Measurements from ENCODE around the gene EXOSC5. TPM values are rescaled to one million over a fixed set of nuclear protein-coding genes. Genes with fewer than 3 reads are reported as not detected.

Gene EXOSC5
- total and polyA plus RNA-seq, 7 experiments from 2014 or later, result 15.0 to 84.8 (median 22.1) TPM

DNA sequence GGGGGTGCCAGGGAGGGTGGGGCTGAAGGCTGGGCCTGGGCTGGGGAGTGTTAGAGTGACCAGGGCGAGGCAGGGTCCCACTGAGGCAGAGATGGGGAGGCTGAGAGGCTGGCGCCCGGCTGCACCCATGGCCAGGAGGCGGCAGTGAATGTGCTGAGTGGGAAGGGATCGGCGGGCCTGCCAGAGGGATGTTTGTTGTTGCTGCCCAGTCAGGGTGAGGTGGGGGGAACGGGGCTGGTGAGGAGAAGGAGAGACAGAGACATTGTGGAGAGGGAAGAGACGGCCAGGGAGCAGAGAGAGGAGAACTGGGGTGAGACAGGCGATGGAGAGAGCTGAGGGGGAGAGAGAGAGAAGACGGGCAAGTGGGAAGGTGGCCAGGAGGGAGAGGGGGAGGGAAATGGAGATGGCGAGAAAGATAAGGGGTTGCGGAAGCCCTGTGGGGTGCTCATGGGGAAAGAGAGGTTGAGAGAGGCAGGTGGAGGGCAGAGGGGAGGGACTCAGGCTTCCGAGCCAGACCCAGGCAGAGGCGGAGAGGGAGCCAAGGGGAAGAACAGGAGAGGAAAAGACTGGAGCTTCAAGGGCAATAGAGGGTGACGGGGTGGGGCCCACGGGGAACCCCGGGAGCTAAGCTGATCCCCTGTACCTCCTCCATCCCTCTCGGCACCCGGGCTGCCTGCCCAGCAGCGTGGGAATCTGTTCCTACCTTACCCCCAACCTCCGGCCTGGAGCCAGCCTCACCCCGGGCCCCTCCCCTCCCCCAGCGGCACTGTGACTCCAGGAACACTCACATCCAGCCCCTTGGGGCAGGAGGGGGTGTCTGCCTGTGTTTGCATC is 30.7 kb upstream of the EXOSC5 start:
- peaks cover 6 to 9% of the 10 kb centered on the region in 2 donors for H3K4me1 ChIP-seq (ENCODE audit: control insufficient read depth in 2 of 2, insufficient read depth in 2 of 2, low read length in 2 of 2)
- intact Hi-C loops (cut with micrococcal nuclease), result loop anchor here in 1 of 2 donors (1.0 kb wide), 1 partner anchor 11 kb away; the partner anchor contains the start of gene DMAC2
- ChIA-PET POLR2A (interaction anchor here (0.6 to 3.4 kb wide), 3 partner anchors 9 to 73 kb away, joined by 3 to 14 read pairs (median 3); partner anchors contain the start of gene DMAC2), CTCF (interaction anchor here (0.6 to 1.3 kb wide), 3 partner anchors 12 to 143 kb away, joined by 3 to 4 read pairs (median 3); partner anchors contain the start of gene DMAC2)
- peak overlapping the region; percentile 70 for H3K27ac ChIP-seq (ENCODE audit: low read depth, low read length)
- DNase-seq (peak in 6 of 9 donors; percentile 14 to 35 (median 18)), ATAC-seq (peak; percentile 71)
- H3K4me1 Mint-ChIP-seq, result peaks cover 7 to 34% (median 28%) of the 10 kb centered on the region in 7 donors
- H3K4me3 ChIP-seq (ENCODE audit: low read length), result peak overlapping the region; percentile 26
- H3K36me3 ChIP-seq (ENCODE audit: control insufficient read depth in 2 of 3, insufficient read depth in 3 of 3, low read length in 3 of 3), result peaks cover 0 to 55% (median 10%) of the 10 kb centered on the region in 3 experiments
- no peaks in the 10 kb centered on the region for H3K27me3 Mint-ChIP-seq
- H3K4me3 Mint-ChIP-seq, result peak overlapping the region; percentile 80 to 98 (median 89)
- no peaks in the 10 kb centered on the region for H3K9me3 Mint-ChIP-seq
- H3K9me3 ChIP-seq (ENCODE audit: control insufficient read depth in 2 of 3, low read length in 3 of 3), result no peaks in the 10 kb centered on the region
- peak overlapping the region; percentile 86 to 96 (median 91) for H3K27ac Mint-ChIP-seq
- H3K36me3 Mint-ChIP-seq, result peaks cover 0 to 13% (median 8%) of the 10 kb centered on the region in 5 donors
- no peaks in the 10 kb centered on the region for H3K27me3 ChIP-seq (ENCODE audit: control insufficient read depth in 2 of 2, insufficient read depth in 2 of 2, low read length in 2 of 2)

DNA sequence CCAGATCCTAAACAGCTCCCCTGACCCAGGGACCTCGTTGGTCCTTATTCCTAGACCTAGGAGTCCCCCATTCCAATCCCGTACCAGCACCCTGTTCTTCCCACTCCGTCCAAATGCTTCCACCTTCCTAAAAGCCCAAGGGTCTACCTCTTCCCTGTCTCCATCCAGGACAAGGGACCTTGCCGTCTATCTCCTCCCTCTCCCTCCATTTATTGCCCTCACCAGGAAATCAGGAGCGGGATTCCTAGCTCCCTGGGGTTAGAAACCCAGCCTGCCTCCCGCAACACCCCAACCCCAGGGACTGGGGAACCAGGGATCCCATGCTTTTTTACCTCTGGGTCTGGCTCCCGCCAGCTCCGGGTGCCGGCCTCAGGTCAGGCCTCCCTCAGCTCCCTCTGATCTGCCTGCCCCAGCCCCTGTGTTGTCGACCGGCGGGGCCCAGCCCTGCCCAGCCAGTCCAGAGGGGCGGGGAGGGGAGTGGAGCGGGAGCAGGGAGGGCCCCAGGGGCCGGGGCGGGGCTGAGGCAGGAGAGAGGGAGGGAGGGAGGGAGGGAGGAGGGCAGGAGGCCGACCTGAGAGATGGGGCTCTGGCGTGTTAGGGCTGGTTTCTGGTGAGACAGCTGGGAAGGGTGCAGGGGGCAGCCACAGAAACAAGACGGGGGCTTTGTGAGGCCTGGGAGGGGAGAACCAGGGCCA is 29.9 kb upstream of the EXOSC5 start, which contains the start of gene B3GNT8:
Gene B3GNT8 (minus strand): TSS at position 423 of the 695 bp plus-strand sequence. CDS start 596 bp downstream, outside the sequence.
- Mint-ChIP-seq H3K27me3 (no peaks in the 10 kb centered on the region), H3K27ac (peak within 1 kb of the TSS; percentile 86 to 96 (median 92)), H3K4me3 (peak within 1 kb of the TSS; percentile 80 to 98 (median 89)), H3K9me3 (no peaks in the 10 kb centered on the region), H3K4me1 (peaks cover 7 to 34% (median 28%) of the 10 kb centered on the region in 7 donors), H3K36me3 (peaks cover 0 to 12% (median under 1%) of the 10 kb centered on the region in 5 donors)
- Histone ChIP-seq H3K9me3 (ENCODE audit: control insufficient read depth in 2 of 3, low read length in 3 of 3) (no peaks in the 10 kb centered on the region), H3K27me3 (ENCODE audit: control insufficient read depth in 2 of 2, insufficient read depth in 2 of 2, low read length in 2 of 2) (no peaks in the 10 kb centered on the region), H3K27ac (ENCODE audit: low read depth, low read length) (peak within 1 kb of the TSS; percentile 70), H3K36me3 (ENCODE audit: control insufficient read depth in 2 of 3, insufficient read depth in 3 of 3, low read length in 3 of 3) (peaks cover 0 to 55% (median 13%) of the 10 kb centered on the region in 3 experiments), H3K4me1 (ENCODE audit: control insufficient read depth in 2 of 2, insufficient read depth in 2 of 2, low read length in 2 of 2) (peaks cover 6 to 9% of the 10 kb centered on the region in 2 donors), H3K4me3 (ENCODE audit: low read length) (peak within 1 kb of the TSS; percentile 26)
- CTCF ChIA-PET, result interaction anchor here (0.6 kb wide), 1 partner anchor 50 kb away, joined by 3 read pairs; no protein-coding TSS in a partner anchor
- POLR2A ChIA-PET, result interaction anchor here (0.6 to 3.4 kb wide), 3 partner anchors 11 to 104 kb away, joined by 3 to 14 read pairs (median 3); partner anchors contain the start of gene DMAC2
- ATAC-seq (peak; percentile 55), DNase-seq (peak in 3 of 9 donors; percentile 15 to 48 (median 40))
- intact Hi-C loops (cut with micrococcal nuclease), result loop anchor here in 1 of 2 donors (1.0 kb wide), 1 partner anchor 12 kb away; the partner anchor contains the start of gene DMAC2

DNA sequence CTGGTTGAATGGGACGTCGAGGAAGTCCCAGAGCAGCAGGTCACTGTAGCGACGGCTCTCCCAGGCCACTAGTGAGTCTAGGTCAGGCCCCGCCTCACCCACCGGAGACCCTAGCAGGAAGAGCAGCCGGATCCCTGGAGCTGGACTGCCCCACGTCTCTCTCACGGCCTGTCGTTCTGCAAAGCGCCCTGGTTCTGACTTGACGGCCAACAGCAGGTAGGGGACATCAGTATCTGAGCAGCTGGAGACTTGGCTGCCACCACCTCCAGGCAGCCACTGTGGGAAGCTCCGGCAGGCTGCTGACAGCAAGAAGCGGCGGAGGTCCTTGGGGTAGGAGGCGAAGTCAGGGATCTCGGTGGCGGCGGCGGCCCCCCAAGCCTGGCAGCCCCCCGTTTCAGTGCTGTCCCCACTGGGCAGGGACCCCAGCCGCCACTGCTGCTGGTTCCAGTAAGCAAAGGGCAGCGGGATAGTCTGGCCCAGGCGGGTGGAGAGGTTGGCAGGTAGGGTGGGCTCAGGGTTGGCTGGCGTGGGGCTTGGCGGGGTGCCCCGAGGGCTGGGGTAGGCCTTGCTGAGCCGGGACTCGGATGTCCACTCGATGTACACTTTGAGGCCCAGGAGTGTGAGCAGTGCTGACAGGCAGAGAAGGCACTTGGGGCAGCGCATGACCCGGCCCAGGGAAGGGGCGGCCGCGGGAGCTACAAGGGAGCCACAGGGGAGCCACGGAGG is 29.1 kb upstream of the EXOSC5 start:
- Histone ChIP-seq H3K4me3 (ENCODE audit: low read length) (no peak overlapping the region), H3K36me3 (ENCODE audit: control insufficient read depth in 2 of 3, insufficient read depth in 3 of 3, low read length in 3 of 3) (peaks cover 0 to 55% (median 8%) of the 10 kb centered on the region in 3 experiments), H3K27me3 (ENCODE audit: control insufficient read depth in 2 of 2, insufficient read depth in 2 of 2, low read length in 2 of 2) (no peaks in the 10 kb centered on the region), H3K9me3 (ENCODE audit: control insufficient read depth in 2 of 3, low read length in 3 of 3) (no peaks in the 10 kb centered on the region), H3K4me1 (ENCODE audit: control insufficient read depth in 2 of 2, insufficient read depth in 2 of 2, low read length in 2 of 2) (peaks cover 6 to 9% of the 10 kb centered on the region in 2 donors), H3K27ac (ENCODE audit: low read depth, low read length) (peak overlapping the region; percentile 70)
- H3K27ac Mint-ChIP-seq, result peak overlapping the region in 8 of 9 donors; percentile 14 to 96 (median 80)
- intact Hi-C loops (cut with micrococcal nuclease), result no loop called here
- ChIA-PET CTCF (no interaction called here), POLR2A (interaction anchor here (1.1 to 3.4 kb wide), 2 partner anchors 12 to 105 kb away, joined by 3 to 14 read pairs; partner anchors contain the start of gene DMAC2)
- H3K4me1 Mint-ChIP-seq, result peaks cover 7 to 29% (median 26%) of the 10 kb centered on the region in 7 donors
- no peak for DNase-seq
- peaks cover 0 to under 1% (median 0%) of the 10 kb centered on the region in 11 donors for H3K9me3 Mint-ChIP-seq
- peaks cover 0 to 14% (median 5%) of the 10 kb centered on the region in 5 donors for H3K36me3 Mint-ChIP-seq
- peak overlapping the region in 7 of 10 donors; percentile 25 to 98 (median 51) for H3K4me3 Mint-ChIP-seq
- no peaks in the 10 kb centered on the region for H3K27me3 Mint-ChIP-seq
- no peak for ATAC-seq

DNA sequence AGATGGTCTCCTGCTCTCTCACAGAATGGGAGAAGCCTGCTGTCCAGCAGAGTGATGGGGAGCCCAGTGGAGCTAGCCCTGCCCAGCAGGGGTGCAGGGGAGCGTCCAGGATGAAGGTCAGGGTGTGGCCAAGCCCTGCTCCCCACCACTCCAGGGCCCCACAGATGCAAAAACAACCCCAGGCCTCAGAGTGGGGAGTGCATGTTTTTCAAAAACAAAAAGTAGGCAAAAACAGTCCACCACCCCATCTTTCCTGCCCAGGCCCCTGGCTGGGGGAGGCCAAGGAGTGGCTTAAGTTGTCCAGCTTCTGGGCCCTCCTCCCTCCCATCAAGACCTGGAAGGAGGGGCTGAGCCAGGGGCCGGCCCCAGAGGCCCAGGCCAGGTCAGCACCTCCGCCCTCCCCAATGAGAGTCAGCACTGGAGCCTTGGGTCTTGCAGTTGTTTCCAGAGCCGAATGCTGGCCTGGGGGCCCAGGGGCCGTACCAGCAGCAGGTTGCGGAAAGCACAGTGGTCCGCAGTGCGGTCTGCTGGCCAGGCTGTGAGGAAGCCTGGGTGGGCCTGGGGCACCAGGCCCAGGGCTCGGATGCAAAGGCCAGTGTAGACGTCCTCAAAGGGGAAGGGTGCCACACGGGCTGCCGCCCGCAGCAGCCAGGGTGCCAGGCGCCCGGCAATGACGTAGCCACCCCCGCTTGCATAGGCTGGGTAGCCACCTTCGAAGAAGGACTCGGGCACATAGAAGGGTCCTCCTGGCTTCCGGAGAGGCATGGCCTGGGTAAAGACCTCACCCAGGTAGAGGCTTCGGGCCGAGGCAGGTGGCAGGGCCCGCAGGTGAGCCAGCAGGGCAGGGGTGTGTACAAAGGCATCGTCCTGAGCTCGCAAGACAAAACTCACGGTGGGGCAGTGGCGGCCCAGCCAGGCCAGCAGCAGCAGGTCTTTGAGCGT is 28.3 kb upstream of the EXOSC5 start:
- ATAC-seq, result no peak
- Mint-ChIP-seq H3K27ac (peak overlapping the region in 3 of 9 donors; percentile 12 to 84 (median 63)), H3K4me3 (peak overlapping the region in 4 of 10 donors; percentile 25 to 98 (median 40)), H3K36me3 (peaks cover 0 to 14% (median 5%) of the 10 kb centered on the region in 5 donors), H3K27me3 (no peaks in the 10 kb centered on the region), H3K4me1 (peaks cover 7 to 29% (median 25%) of the 10 kb centered on the region in 7 donors), H3K9me3 (peaks cover 0 to 1% (median 0%) of the 10 kb centered on the region in 11 donors)
- Histone ChIP-seq H3K9me3 (ENCODE audit: control insufficient read depth in 2 of 3, low read length in 3 of 3) (no peaks in the 10 kb centered on the region), H3K27me3 (ENCODE audit: control insufficient read depth in 2 of 2, insufficient read depth in 2 of 2, low read length in 2 of 2) (no peaks in the 10 kb centered on the region), H3K4me1 (ENCODE audit: control insufficient read depth in 2 of 2, insufficient read depth in 2 of 2, low read length in 2 of 2) (peaks cover 6 to 9% of the 10 kb centered on the region in 2 donors), H3K36me3 (ENCODE audit: control insufficient read depth in 2 of 3, insufficient read depth in 3 of 3, low read length in 3 of 3) (peaks cover 0 to 57% (median 14%) of the 10 kb centered on the region in 3 experiments), H3K4me3 (ENCODE audit: low read length) (no peak overlapping the region), H3K27ac (ENCODE audit: low read depth, low read length) (peak overlapping the region; percentile 19)
- ChIA-PET POLR2A (no interaction called here), CTCF (interaction anchor here (0.8 kb wide), 1 partner anchor 18 kb away, joined by 3 read pairs; no protein-coding TSS in a partner anchor)
- DNase-seq, result no peak
- intact Hi-C loops (cut with micrococcal nuclease), result no loop called here

All from naive thymus-derived CD4-positive, alpha-beta T cell (primary cell).